ENCODE measurements around the gene ITGA7.

Gene ITGA7

GRCh38 chr12:55715169-55715764 is 7.6 kb upstream of the ITGA7 start:
- Histone ChIP-seq H3K27ac (ENCODE audit: low read depth, low read length) (peak overlapping the region; percentile 99), H3K4me1 (ENCODE audit: insufficient read depth, low read length) (peaks cover 66% of the 10 kb centered on the region), H3K36me3 (ENCODE audit: insufficient read depth, low read length) (no peaks in the 10 kb centered on the region), H3K4me3 (ENCODE audit: low read depth in 1 of 2, low read length in 2 of 2) (peak overlapping the region; percentile 74 to 85), H3K9me3 (ENCODE audit: low read length) (no peaks in the 10 kb centered on the region), H3K27me3 (ENCODE audit: control insufficient read depth in 1 of 2, insufficient read depth in 2 of 2, low read length in 2 of 2) (no peaks in the 10 kb centered on the region), H3K9ac (ENCODE audit: low read length) (peak overlapping the region; percentile 91)

- no peaks in the 10 kb centered on the region for H3K36me3 ChIP-seq (ENCODE audit: insufficient read depth, low read length)
- peak overlapping the region; percentile 64 for H3K27ac ChIP-seq (ENCODE audit: low read depth, low read length)
- no peak overlapping the region for H3K9ac ChIP-seq (ENCODE audit: low read length)
- peaks cover 62% of the 10 kb centered on the region for H3K4me1 ChIP-seq (ENCODE audit: insufficient read depth, low read length)
- H3K27me3 ChIP-seq (ENCODE audit: control insufficient read depth in 1 of 2, insufficient read depth in 2 of 2, low read length in 2 of 2), result no peaks in the 10 kb centered on the region
- H3K9me3 ChIP-seq (ENCODE audit: low read length), result no peaks in the 10 kb centered on the region
- no peak overlapping the region for H3K4me3 ChIP-seq (ENCODE audit: low read depth in 1 of 2, low read length in 2 of 2)
Measured at GRCh38 chr12:55713721-55714120, 6.0 kb upstream of the ITGA7 start.

- Histone ChIP-seq H3K9me3 (ENCODE audit: low read length) (no peaks in the 10 kb centered on the region), H3K4me1 (ENCODE audit: insufficient read depth, low read length) (peaks cover 60% of the 10 kb centered on the region), H3K9ac (ENCODE audit: low read length) (peak overlapping the region; percentile 20), H3K27ac (ENCODE audit: low read depth, low read length) (peak overlapping the region; percentile 54), H3K4me3 (ENCODE audit: low read depth in 1 of 2, low read length in 2 of 2) (no peak overlapping the region), H3K36me3 (ENCODE audit: insufficient read depth, low read length) (no peaks in the 10 kb centered on the region), H3K27me3 (ENCODE audit: control insufficient read depth in 1 of 2, insufficient read depth in 2 of 2, low read length in 2 of 2) (no peaks in the 10 kb centered on the region)
Measured at GRCh38 chr12:55712700-55713415, 5.2 kb upstream of the ITGA7 start.

- H3K4me1 ChIP-seq (ENCODE audit: insufficient read depth, low read length), result peaks cover 51% of the 10 kb centered on the region
- H3K9me3 ChIP-seq (ENCODE audit: low read length), result no peaks in the 10 kb centered on the region
- peak overlapping the region; percentile 79 for H3K27ac ChIP-seq (ENCODE audit: low read depth, low read length)
- no peaks in the 10 kb centered on the region for H3K27me3 ChIP-seq (ENCODE audit: control insufficient read depth in 1 of 2, insufficient read depth in 2 of 2, low read length in 2 of 2)
- peak overlapping the region; percentile 41 for H3K9ac ChIP-seq (ENCODE audit: low read length)
- no peaks in the 10 kb centered on the region for H3K36me3 ChIP-seq (ENCODE audit: insufficient read depth, low read length)
- peak overlapping the region in 1 of 2 donors; percentile 23 for H3K4me3 ChIP-seq (ENCODE audit: low read depth in 1 of 2, low read length in 2 of 2)
Measured at GRCh38 chr12:55711786-55712553, 4.3 kb upstream of the ITGA7 start.

DNA sequence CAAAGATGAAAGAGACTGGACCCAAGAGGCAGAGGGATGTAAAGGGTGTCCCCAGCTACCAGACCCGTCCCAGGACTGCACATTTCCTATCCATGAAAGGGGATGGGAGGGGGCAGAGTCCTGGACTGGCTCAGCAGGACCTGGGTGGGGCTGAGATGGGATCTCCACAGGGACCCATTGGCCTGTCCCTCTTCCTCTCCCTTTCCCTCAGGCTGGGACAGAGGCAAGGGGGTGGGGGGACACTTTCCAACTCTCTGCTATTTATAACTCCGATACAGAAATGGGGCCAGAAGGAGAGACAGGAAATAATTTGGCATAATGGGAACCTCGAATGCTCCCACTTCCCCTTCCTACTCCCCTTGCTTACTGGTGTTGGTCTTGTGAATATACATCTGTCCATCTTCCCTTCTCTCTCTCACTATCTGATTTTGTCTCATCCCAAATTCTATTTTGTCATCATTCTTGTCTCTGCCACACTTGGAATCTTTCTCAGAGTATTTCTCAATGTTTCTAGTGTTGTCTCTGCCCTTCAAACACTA is 1.1 kb upstream of the ITGA7 start:
- Histone ChIP-seq H3K9ac (ENCODE audit: low read length) (peak overlapping the region; percentile 51), H3K4me1 (ENCODE audit: insufficient read depth, low read length) (peaks cover 51% of the 10 kb centered on the region), H3K36me3 (ENCODE audit: insufficient read depth, low read length) (no peaks in the 10 kb centered on the region), H3K9me3 (ENCODE audit: low read length) (no peaks in the 10 kb centered on the region), H3K4me3 (ENCODE audit: low read depth in 1 of 2, low read length in 2 of 2) (peak overlapping the region; percentile 33 to 92), H3K27ac (ENCODE audit: low read depth, low read length) (peak overlapping the region; percentile 94), H3K27me3 (ENCODE audit: control insufficient read depth in 1 of 2, insufficient read depth in 2 of 2, low read length in 2 of 2) (no peaks in the 10 kb centered on the region)

DNA sequence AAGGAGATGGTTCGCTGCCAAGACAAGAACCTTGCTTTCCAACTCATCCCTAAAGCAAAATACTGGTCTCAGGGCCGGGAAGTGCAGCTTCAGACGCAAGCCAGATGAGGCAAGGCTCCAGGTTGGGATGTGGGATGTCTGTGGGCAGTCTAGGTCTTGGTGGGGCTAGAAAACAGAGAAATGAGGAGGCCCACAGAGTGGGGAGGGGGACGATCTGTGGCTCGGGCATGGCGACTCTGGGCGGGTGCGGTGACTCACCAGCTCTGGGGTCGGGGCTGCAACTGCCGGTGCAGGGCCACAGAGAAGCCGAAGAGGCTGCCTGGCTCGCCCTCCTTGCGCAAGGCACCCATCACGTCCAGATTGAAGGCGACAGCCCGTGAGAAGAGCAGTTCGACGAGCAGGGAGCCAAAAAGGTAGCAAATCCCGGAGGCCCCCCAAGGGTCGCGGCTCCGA is 459 bp downstream of the ITGA7 start:
- Histone ChIP-seq H3K27me3 (ENCODE audit: control insufficient read depth in 1 of 2, insufficient read depth in 2 of 2, low read length in 2 of 2) (no peaks in the 10 kb centered on the region), H3K9me3 (ENCODE audit: low read length) (no peaks in the 10 kb centered on the region), H3K4me3 (ENCODE audit: low read depth in 1 of 2, low read length in 2 of 2) (peak overlapping the region; percentile 92 to 97), H3K9ac (ENCODE audit: low read length) (peak overlapping the region; percentile 99), H3K4me1 (ENCODE audit: insufficient read depth, low read length) (peaks cover 49% of the 10 kb centered on the region), H3K27ac (ENCODE audit: low read depth, low read length) (peak overlapping the region; percentile 89), H3K36me3 (ENCODE audit: insufficient read depth, low read length) (no peaks in the 10 kb centered on the region)

- no peaks in the 10 kb centered on the region for H3K27me3 ChIP-seq (ENCODE audit: control insufficient read depth in 1 of 2, insufficient read depth in 2 of 2, low read length in 2 of 2)
- peaks cover 45% of the 10 kb centered on the region for H3K4me1 ChIP-seq (ENCODE audit: insufficient read depth, low read length)
- H3K4me3 ChIP-seq (ENCODE audit: low read depth in 1 of 2, low read length in 2 of 2), result peak overlapping the region; percentile 92 to 97
- H3K36me3 ChIP-seq (ENCODE audit: insufficient read depth, low read length), result peaks cover 2% of the 10 kb centered on the region
- H3K9ac ChIP-seq (ENCODE audit: low read length), result peak overlapping the region; percentile 99
- H3K27ac ChIP-seq (ENCODE audit: low read depth, low read length), result peak overlapping the region; percentile 89
- no peaks in the 10 kb centered on the region for H3K9me3 ChIP-seq (ENCODE audit: low read length)
Measured at GRCh38 chr12:55706568-55707218, 1.0 kb downstream of the ITGA7 start.

GRCh38 chr12:55705782-55706402 is 1.8 kb downstream of the ITGA7 start:
- Histone ChIP-seq H3K4me3 (ENCODE audit: low read depth in 1 of 2, low read length in 2 of 2) (peak overlapping the region; percentile 92 to 97), H3K9me3 (ENCODE audit: low read length) (no peaks in the 10 kb centered on the region), H3K27me3 (ENCODE audit: control insufficient read depth in 1 of 2, insufficient read depth in 2 of 2, low read length in 2 of 2) (no peaks in the 10 kb centered on the region)

DNA sequence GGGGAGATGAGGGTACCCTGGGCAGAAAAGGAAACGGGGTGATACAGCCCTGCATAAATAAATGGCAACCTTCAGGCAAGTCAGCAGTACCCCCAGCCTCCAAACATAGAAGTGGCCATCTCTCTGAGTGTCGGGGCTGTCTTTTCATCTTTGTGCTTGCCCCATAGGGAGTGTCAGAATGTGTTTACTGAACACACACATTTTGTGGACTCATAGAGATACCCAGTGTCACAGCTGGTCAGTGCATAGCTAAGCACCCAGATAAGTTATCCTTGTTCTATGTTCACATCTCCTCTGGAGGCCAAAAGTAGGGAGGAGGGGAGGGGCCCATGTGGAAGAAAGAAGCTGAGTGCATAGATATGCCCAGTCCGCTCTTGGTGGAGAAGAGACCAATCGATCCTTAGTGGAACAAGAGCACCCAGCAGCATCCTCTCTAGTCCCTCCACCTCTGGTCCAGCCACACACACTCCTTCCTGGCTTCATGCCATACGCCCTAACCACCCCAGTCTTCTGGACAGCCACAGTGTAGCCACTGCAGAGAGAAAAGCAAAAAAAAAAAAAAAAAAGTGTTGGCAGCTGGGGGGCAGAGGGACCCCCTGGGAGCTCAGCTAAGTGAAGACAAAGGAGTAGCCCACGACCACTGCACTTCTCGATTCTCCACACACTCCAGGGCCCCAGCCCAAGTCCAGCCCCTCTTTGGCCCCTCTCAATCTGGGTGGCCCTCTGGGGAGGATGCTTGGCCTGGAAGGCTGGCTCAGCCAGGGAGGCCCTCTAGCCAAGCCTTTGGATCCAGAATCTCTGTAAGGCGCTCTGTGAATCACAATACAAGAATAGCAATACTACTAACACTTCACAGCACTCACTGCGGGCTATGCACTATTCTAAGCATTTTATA is 2.6 kb downstream of the ITGA7 start:
- Histone ChIP-seq H3K9ac (ENCODE audit: low read length) (peak overlapping the region; percentile 99), H3K4me3 (ENCODE audit: low read depth in 1 of 2, low read length in 2 of 2) (peak overlapping the region; percentile 92 to 97), H3K27ac (ENCODE audit: low read depth, low read length) (peak overlapping the region; percentile 89)

More at GRCh38 chr12:55705782-55706402, 1.8 kb downstream of the ITGA7 start:
- H3K27ac ChIP-seq (ENCODE audit: low read depth, low read length), result peak overlapping the region; percentile 89
- H3K4me1 ChIP-seq (ENCODE audit: insufficient read depth, low read length), result peaks cover 52% of the 10 kb centered on the region
- H3K36me3 ChIP-seq (ENCODE audit: insufficient read depth, low read length), result peaks cover 9% of the 10 kb centered on the region
- H3K9ac ChIP-seq (ENCODE audit: low read length), result peak overlapping the region; percentile 99

More for the DNA sequence above, 2.6 kb downstream of the ITGA7 start:
- Histone ChIP-seq H3K4me1 (ENCODE audit: insufficient read depth, low read length) (peaks cover 53% of the 10 kb centered on the region), H3K36me3 (ENCODE audit: insufficient read depth, low read length) (peaks cover 16% of the 10 kb centered on the region), H3K9me3 (ENCODE audit: low read length) (no peaks in the 10 kb centered on the region), H3K27me3 (ENCODE audit: control insufficient read depth in 1 of 2, insufficient read depth in 2 of 2, low read length in 2 of 2) (no peaks in the 10 kb centered on the region)

Data from muscle layer of colon (tissue), 2 donors.